ENCODE data around the gene GOLM1. TPM values are rescaled to one million over a fixed set of nuclear protein-coding genes. Genes with fewer than 3 reads are reported as not detected.

Gene GOLM1
- total and polyA plus RNA-seq, 2 of the 8 experiments (the other 6 are each of a cell fraction or from before 2014, with no cell fraction given): 45.9 to 88.9 TPM

- H4K91ac ChIP-seq (replicated peaks; ENCODE audit: insufficient read length, low read length): no peak overlapping the region
- no peak overlapping the region for H3K4me3 ChIP-seq (ENCODE audit: extremely low read depth in 1 of 4, insufficient read depth in 2 of 4, low read depth in 3 of 4, low read length in 4 of 4)
- H2AFZ ChIP-seq (ENCODE audit: low read length): no peak overlapping the region
- no peaks in the 10 kb centered on the region; a peak in 1 of 7 replicates for H3K4me1 ChIP-seq (replicated peaks in 1 of 4; ENCODE audit: control insufficient read depth in 3 of 4, insufficient read depth in 4 of 4, low read length in 3 of 4)
- WGBS, 2 experiments (ENCODE audit: extremely low coverage in 1 of 2, insufficient coverage in 1 of 2, insufficient read length in 1 of 2, insufficient replicate concordance in 2 of 2, low coverage in 1 of 2, low lambda C conversion rate in 2 of 2, missing lambda C conversion rate in 1 of 2): 95% methylated on average over 8 of the region's 8 CpGs; no CpG with 5 or more reads in 1 of the 2 experiments
- H2BK12ac ChIP-seq (ENCODE audit: low read depth, low read length): no peak overlapping the region
- CTCF ChIA-PET (ENCODE audit: partially characterized antibody): interaction anchor here (0.6 to 1.8 kb wide), 6 partner anchors 9 to 161 kb away, joined by 3 to 7 read pairs (median 4); no protein-coding TSS in a partner anchor
- POLR2A ChIA-PET (ENCODE audit: partially characterized antibody): no interaction called here
- FAIRE-seq: no peak
- no peaks in the 10 kb centered on the region for H3K79me2 ChIP-seq (ENCODE audit: control insufficient read depth in 1 of 2, insufficient read depth in 2 of 2, low read length in 2 of 2)
- H2BK15ac ChIP-seq (ENCODE audit: low read length): no peak overlapping the region
- H3K14ac ChIP-seq (ENCODE audit: insufficient read length): no peak overlapping the region
- TF ChIP-seq ASH2L (IDR thresholded peaks at IDR 0.05; ENCODE audit: low read length) (no peak), NRF1 (IDR thresholded peaks at IDR 0.05; ENCODE audit: low read depth, low read length) (no peak)
- no peaks in the 10 kb centered on the region for H3K23me2 ChIP-seq (ENCODE audit: low read depth, low read length)
- H4K8ac ChIP-seq (ENCODE audit: extremely low read depth, insufficient read depth, low read length): no peak overlapping the region
- H3K18ac ChIP-seq (ENCODE audit: extremely low read depth, low read length): no peak overlapping the region
- no peak overlapping the region for H4K5ac ChIP-seq (ENCODE audit: insufficient read length, low read depth, low read length)
- no peak overlapping the region for H3K4ac ChIP-seq (replicated peaks; ENCODE audit: insufficient read length, low read depth, low read length)
- no peaks in the 10 kb centered on the region; the same call in 1 of the 2 replicates for H3K79me1 ChIP-seq (ENCODE audit: low read depth, low read length)
- no peak overlapping the region for H3K56ac ChIP-seq (replicated peaks; ENCODE audit: insufficient read length, low read depth, low read length)
- no peak overlapping the region for H2BK5ac ChIP-seq (ENCODE audit: low read depth, low read length)
- H3K9ac ChIP-seq (replicated peaks in 1 of 4; ENCODE audit: extremely low read depth in 1 of 4, low read depth in 3 of 4, low read length in 3 of 4): no peak overlapping the region
- no peak for DNase-seq (ENCODE audit: low read depth in 1 of 2, low spot score in 2 of 2)
- no peaks in the 10 kb centered on the region for H3K27me3 ChIP-seq (replicated peaks in 1 of 4; ENCODE audit: control insufficient read depth in 3 of 4, extremely low read depth in 1 of 4, insufficient read depth in 3 of 4, low read length in 3 of 4)
- H3K4me2 ChIP-seq (ENCODE audit: insufficient read depth in 1 of 2, low read depth in 2 of 2, low read length in 2 of 2): no peak overlapping the region
- H2AK5ac ChIP-seq (ENCODE audit: low read depth, low read length): no peak overlapping the region
- H2BK120ac ChIP-seq (replicated peaks; ENCODE audit: low read depth, low read length): no peak overlapping the region
- H4K20me1 ChIP-seq (replicated peaks in 1 of 2; ENCODE audit: control insufficient read depth in 1 of 2, insufficient read depth in 2 of 2, low read length in 2 of 2): peaks cover 0 to 2% of the 10 kb centered on the region in 2 experiments
- no peaks in the 10 kb centered on the region for H3K9me3 ChIP-seq (ENCODE audit: insufficient read depth in 2 of 2, low read depth in 1 of 2, low read length in 1 of 2)
- no peak overlapping the region for H3K23ac ChIP-seq (ENCODE audit: insufficient read length)
- H3K27ac ChIP-seq (ENCODE audit: low read depth, low read length): no peak overlapping the region
- H2BK20ac ChIP-seq (ENCODE audit: low read length): no peak overlapping the region
- H3K36me3 ChIP-seq (ENCODE audit: control insufficient read depth in 2 of 4, insufficient read depth in 4 of 4, low read length in 3 of 4): peaks cover 0 to 7% (median 2%) of the 10 kb centered on the region in 4 experiments; a peak in 1 of 8 replicates
These were observed 58.0 kb downstream of the GOLM1 start for GRCh38 chr9:86041311-86041741.
